H1 (cell line): ENCODE measurements around the gene CPNE4. TPM values are rescaled to one million over a fixed set of nuclear protein-coding genes. Genes with fewer than 3 reads are reported as not detected.

Source experiments
- POU5F1 ChIP-seq: IDR thresholded peaks from 2 replicates; pipeline ENCODE4 v1.6.1; 2011; ENCODE audit warnings: low read depth, mild to moderate bottlenecking, low read length, moderate library complexity
- TCF12 ChIP-seq: IDR thresholded peaks from 2 replicates; pipeline ENCODE4 v1.6.1; 2011; ENCODE audit warnings: low read depth, mild to moderate bottlenecking, low read length
- YY1 ChIP-seq: IDR thresholded peaks from 2 replicates; pipeline ENCODE4 v1.6.1; 2011; ENCODE audit warnings: low read depth, mild to moderate bottlenecking, low read length
- polyA plus RNA-seq, 7 experiments: library from polyadenylated mRNA; depleted of rRNA in 3 of 7; stranded (reverse) in 5 of 7; unstranded in 2 of 7; fragments of >200 nt in 5 of 7; fragments of 200-250 nt in 2 of 7; gene quantifications; 1 replicate in 5 of 7; 2 replicates in 1 of 7; 4 replicates in 1 of 7; pipeline versions ENCODE4 v1.2.1 to v1.2.3, GENCODE V29; 2011 to 2013; ENCODE audit warnings: missing spikeins in 2 of 7, mixed read lengths in 2 of 7
- total RNA-seq: library from RNA; stranded (reverse); fragmentation: NEBNext Ultra II Directional; extraction: Animal tissue kit (Norgen Biotek cat#: 25700); gene quantifications from 2 replicates; pipeline ENCODE4 v1.2.1, GENCODE V29; 2021
- TF ChIP-seq, protein P1 (sequence below): fragments of 300-600 bp; sonication (generic); IDR thresholded peaks from 2 replicates; pipeline ENCODE4 v1.7.1; 2012; ENCODE audit warnings: low read length, moderate library complexity, mild to moderate bottlenecking, inconsistent platforms; ENCODE audit not compliant: insufficient replicate concordance

The CPNE4 gene
- total and polyA plus RNA-seq, 2 of the 8 experiments (the other 6 are each of a cell fraction or from before 2014, with no cell fraction given) = 0.82 to 3.8 TPM

DNA sequence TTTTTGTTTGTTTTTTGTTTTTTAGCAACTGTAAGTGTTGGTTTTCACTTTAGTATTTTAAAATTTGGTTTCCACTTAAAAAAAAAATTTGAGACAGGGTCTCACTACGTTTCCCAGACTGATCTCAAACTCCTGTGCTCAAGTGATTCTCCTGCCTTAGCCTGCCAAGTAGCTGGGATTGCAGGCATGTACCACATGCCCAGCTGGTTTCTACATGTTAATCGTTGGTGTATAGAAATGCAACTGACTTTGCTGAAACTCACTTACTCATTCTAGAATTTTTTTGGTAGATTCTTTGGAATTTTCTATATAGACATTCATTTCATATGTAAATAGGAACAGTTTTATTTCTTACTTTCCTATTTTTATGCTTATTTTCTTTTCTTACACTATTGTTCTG lies 287.3 kb downstream of the CPNE4 start (continued):
- TF ChIP-seq, protein P1, sequence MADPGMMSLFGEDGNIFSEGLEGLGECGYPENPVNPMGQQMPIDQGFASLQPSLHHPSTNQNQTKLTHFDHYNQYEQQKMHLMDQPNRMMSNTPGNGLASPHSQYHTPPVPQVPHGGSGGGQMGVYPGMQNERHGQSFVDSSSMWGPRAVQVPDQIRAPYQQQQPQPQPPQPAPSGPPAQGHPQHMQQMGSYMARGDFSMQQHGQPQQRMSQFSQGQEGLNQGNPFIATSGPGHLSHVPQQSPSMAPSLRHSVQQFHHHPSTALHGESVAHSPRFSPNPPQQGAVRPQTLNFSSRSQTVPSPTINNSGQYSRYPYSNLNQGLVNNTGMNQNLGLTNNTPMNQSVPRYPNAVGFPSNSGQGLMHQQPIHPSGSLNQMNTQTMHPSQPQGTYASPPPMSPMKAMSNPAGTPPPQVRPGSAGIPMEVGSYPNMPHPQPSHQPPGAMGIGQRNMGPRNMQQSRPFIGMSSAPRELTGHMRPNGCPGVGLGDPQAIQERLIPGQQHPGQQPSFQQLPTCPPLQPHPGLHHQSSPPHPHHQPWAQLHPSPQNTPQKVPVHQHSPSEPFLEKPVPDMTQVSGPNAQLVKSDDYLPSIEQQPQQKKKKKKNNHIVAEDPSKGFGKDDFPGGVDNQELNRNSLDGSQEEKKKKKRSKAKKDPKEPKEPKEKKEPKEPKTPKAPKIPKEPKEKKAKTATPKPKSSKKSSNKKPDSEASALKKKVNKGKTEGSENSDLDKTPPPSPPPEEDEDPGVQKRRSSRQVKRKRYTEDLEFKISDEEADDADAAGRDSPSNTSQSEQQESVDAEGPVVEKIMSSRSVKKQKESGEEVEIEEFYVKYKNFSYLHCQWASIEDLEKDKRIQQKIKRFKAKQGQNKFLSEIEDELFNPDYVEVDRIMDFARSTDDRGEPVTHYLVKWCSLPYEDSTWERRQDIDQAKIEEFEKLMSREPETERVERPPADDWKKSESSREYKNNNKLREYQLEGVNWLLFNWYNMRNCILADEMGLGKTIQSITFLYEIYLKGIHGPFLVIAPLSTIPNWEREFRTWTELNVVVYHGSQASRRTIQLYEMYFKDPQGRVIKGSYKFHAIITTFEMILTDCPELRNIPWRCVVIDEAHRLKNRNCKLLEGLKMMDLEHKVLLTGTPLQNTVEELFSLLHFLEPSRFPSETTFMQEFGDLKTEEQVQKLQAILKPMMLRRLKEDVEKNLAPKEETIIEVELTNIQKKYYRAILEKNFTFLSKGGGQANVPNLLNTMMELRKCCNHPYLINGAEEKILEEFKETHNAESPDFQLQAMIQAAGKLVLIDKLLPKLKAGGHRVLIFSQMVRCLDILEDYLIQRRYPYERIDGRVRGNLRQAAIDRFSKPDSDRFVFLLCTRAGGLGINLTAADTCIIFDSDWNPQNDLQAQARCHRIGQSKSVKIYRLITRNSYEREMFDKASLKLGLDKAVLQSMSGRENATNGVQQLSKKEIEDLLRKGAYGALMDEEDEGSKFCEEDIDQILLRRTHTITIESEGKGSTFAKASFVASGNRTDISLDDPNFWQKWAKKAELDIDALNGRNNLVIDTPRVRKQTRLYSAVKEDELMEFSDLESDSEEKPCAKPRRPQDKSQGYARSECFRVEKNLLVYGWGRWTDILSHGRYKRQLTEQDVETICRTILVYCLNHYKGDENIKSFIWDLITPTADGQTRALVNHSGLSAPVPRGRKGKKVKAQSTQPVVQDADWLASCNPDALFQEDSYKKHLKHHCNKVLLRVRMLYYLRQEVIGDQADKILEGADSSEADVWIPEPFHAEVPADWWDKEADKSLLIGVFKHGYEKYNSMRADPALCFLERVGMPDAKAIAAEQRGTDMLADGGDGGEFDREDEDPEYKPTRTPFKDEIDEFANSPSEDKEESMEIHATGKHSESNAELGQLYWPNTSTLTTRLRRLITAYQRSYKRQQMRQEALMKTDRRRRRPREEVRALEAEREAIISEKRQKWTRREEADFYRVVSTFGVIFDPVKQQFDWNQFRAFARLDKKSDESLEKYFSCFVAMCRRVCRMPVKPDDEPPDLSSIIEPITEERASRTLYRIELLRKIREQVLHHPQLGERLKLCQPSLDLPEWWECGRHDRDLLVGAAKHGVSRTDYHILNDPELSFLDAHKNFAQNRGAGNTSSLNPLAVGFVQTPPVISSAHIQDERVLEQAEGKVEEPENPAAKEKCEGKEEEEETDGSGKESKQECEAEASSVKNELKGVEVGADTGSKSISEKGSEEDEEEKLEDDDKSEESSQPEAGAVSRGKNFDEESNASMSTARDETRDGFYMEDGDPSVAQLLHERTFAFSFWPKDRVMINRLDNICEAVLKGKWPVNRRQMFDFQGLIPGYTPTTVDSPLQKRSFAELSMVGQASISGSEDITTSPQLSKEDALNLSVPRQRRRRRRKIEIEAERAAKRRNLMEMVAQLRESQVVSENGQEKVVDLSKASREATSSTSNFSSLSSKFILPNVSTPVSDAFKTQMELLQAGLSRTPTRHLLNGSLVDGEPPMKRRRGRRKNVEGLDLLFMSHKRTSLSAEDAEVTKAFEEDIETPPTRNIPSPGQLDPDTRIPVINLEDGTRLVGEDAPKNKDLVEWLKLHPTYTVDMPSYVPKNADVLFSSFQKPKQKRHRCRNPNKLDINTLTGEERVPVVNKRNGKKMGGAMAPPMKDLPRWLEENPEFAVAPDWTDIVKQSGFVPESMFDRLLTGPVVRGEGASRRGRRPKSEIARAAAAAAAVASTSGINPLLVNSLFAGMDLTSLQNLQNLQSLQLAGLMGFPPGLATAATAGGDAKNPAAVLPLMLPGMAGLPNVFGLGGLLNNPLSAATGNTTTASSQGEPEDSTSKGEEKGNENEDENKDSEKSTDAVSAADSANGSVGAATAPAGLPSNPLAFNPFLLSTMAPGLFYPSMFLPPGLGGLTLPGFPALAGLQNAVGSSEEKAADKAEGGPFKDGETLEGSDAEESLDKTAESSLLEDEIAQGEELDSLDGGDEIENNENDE = no peak
- no peak for TF ChIP-seq POU5F1
- TF ChIP-seq YY1 = no peak
- no peak for TF ChIP-seq TCF12
